ENCODE measurements around the gene GDAP2.
"Not testable (repeated sequence)": the region's sequence is repeated elsewhere in the genome, so short reads cannot be mapped to it uniquely, and the experiment has no call there.

Gene GDAP2

DNA sequence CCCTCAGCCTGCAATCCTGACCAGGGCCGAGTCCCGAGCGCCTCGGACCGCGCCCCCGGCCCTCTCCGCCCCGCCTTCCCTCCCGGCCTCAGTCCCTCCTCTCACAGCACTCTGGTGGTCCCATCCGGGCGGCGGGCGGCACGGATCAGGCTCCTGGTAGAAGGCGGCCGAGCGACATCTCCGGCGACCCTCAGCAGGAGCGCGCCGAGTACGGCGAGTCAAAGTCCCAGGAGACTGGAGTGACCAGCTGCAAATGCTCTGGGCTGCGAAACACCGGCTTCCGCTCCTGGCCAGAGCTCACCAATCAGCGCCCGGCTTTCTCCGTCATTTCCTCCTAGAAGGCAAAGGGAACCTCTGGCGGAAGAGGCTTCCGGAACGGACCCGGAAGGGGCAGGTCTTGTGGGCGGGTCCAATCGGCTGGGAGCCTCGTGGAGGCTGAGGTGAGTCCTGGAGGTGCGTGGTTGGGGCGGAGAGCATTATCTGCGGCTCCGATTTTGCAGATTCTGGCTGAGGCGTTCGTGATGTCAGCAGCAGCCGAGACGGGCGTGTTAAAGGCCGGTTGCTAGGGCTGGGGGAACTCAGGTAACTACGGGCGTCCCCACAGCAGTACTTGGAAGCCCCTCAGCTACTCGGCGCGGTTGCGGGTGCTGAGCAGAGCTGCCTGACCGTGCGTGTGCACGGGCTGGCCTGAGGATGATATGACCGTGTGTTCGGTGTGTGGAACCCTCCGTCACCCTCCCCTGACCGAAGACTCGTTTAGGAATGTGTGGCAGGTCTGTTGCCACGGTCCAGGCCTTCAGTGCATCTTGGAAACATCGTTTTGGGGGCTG lies at the start of gene GDAP2, which contains the start of gene WDR3:
TSS of gene GDAP2 (minus strand) at position 279 of the 830 bp plus-strand sequence. CDS start 9,264 bp downstream, outside the sequence.
TSS of gene WDR3 (plus strand) at position 397 of the 830 bp plus-strand sequence. CDS start 3,581 bp downstream, outside the sequence.
- peak; percentile 92 for DNase-seq (ENCODE audit: low read depth, low spot score)

DNA sequence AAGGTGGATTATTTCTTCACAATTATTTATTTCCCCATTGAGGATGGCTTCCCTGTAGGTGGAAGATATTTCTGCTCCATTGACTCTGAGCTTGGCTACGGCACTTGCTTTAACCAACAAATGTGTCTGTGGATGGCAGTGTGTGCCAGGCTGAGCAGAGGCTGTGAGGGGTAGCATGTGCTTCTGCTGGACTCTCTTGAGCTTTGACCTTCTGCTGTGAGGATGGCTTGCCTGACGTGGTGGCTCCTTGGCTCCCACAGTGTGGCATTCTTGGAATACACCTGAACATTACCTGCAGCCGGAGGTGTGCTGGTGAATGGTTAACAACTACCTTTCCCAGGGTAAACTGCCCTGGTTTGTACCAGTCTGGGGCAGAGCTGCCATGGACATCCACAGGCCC lies 47.0 kb upstream of the GDAP2 start:
- DNase-seq (ENCODE audit: low read depth, low spot score), result no peak

DNA sequence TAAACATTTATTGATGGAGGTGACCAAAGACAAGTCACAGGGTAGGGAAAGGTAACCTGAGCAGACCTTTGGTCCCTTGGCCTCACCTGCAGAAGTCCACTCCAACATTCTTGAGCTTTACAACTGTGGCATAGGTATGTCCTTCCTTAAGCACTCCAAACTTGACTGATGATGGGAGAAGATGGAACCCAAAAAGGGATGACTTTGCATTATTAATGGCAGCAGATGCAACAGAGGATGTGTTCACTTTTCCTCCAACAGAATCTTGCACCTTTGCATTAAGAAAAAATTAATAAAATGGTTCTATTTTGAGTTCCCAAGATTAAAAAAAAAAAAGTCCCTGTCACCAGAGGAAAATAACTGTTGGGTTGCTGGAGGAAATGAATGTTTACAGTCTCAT lies 42.4 kb upstream of the GDAP2 start:
- DNase-seq (ENCODE audit: low read depth, low spot score), result no peak

DNA sequence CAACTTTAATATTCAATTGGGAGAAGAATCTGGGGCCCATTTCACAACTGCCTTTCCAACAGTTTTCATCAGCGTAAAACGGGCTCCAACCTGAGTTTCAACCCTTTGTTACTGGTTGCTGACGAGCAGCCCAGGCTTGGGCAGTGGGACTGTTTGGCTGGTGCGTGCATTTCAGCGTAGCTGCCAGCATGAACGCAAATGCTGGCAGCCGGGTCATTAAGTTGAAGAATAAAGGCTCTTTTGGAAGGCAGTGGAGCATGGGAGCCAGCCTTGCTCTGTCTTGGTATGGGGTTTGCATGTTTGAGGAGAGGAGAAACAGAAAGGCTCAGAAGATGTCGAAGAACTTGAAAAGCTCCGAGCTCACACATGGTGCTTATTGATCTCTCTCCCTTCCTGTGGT lies 40.8 kb upstream of the GDAP2 start:
- no peak for DNase-seq (ENCODE audit: low read depth, low spot score)

GRCh38 chr1:117967881-117968280 lies 38.5 kb upstream of the GDAP2 start:
- no peak for DNase-seq (ENCODE audit: low read depth, low spot score)

GRCh38 chr1:117967477-117967876 lies 38.1 kb upstream of the GDAP2 start:
- DNase-seq (ENCODE audit: low read depth, low spot score), result peak; percentile 17

- no peak for DNase-seq (ENCODE audit: low read depth, low spot score)
These were observed 35.0 kb upstream of the GDAP2 start for GRCh38 chr1:117964290-117965038.

DNA sequence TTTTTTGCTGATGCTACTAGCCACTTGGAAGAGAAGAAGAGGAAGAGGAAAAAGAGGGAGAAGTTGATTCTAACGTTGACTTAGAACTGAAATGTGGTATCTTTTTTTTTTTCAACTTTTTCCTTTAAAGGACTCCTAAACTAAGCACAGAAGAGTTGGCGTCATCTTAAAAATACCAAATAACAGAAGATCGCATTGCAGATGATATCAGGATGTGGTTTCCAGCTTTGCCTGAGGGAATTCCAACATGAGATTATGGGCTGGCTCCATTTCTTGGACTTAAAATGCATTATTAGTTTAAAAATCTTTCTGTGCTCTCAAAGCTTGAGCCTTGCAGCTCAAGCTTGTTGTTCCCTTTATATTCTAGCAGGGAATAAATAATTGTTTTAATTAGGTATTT lies 29.9 kb upstream of the GDAP2 start:
- DNase-seq (ENCODE audit: low read depth, low spot score), result no peak

- no peak for DNase-seq (ENCODE audit: low read depth, low spot score)
These were observed 23.0 kb upstream of the GDAP2 start for GRCh38 chr1:117952386-117952785.

DNA sequence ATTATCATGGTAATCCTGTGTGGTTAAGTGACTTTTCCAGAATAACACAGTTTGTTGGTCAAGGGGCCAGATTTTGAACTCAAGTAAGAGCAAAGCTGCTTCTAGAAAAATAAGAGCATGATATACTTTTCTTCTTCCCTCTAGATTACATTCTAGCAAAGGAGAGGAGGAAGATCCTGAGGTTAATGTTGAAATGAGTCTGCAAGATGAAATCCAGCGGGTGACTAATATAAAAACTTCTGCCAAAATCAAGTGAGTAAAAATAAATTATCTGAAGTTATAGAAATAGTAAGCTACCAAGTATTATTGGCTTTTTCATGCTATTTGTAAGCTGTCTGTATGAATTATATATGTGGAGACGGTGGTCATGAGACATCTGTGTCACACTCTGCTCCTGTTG lies 12.9 kb upstream of the GDAP2 start:
- DNase-seq (ENCODE audit: low read depth, low spot score), result no peak

DNA sequence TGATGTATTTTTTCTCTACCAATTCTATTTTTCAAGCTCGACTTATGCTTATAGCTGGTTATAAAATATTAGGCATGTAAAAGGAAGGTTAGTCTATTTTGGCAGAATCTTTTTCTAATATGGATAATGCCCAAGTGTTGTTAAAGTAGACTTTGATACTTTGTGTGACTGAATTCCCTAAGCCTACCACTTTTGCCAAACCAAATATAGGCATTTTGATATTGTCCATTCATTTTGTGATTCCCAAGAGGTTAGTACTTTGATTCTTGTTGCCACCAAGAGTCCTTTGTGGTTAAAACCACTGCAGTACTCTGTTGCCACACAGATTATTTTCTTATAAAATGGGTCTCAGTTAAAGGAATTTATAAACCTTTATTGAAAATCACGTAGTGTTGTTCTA lies 4.3 kb upstream of the GDAP2 start:
- no peak for DNase-seq (ENCODE audit: low read depth, low spot score)

- DNase-seq (ENCODE audit: low read depth, low spot score), result no peak
These were observed 3.2 kb upstream of the GDAP2 start for GRCh38 chr1:117932576-117932975.

DNA sequence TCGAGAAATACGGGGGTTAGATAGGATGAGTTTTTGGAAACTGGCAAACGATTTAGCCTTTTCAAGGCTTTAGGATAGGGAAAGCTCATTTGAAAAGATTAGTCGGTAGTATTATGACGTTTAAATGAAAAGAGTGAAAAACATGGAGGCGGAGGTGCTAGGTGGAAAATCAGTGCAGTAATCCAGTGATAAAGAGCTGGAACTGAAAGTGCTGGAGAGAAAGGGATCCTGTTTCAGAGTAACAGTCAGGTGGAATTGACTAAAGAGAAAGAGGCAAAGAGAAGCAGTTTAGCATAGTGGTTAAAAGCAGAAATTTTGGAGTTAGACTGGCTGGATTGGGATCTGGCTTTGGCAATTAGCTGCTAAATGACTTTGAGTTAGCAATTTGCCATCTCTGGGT lies 1.1 kb upstream of the GDAP2 start:
- no peak for DNase-seq (ENCODE audit: low read depth, low spot score)

DNA sequence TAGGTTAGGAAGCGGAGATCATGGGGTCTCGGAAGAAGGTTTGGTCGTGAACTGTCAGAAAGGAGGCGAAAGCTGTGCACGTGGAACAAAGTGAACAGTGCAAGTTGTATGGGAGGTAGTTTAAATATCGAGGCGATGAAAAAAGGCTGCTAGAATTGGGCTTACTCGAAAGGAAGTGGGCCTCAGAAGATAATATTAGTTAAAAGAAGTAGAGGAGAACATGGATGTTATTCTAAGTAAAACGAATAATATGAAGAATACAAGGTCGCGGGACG lies 689 bp upstream of the GDAP2 start:
- DNase-seq (ENCODE audit: low read depth, low spot score), result no peak

DNA sequence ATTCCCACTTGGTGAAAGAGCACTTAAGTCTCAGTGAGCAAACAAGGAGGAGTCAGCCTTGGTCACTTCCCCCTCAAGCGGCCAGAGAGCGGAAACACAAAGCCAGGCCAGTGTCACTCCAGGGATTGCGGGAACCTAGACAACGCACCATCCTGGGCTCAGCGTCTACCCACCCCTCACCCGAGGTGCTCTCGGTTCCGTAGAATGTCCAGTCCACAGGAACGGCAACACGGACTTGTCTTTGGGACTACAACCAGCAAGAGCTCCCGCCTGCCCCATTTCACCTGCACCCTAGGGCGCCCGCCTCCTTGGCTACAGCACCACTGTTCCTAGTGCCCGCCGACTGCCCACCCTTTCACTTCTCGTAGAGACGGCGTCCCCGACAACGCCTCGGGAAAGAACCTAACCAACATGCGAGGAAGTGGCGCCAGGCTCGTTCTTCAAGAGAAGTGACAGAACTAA lies 509 bp downstream of the GDAP2 start:
- peak; percentile 30 for DNase-seq (ENCODE audit: low read depth, low spot score)

GRCh38 chr1:117925981-117926380 lies 3.4 kb downstream of the GDAP2 start:
- DNase-seq (ENCODE audit: low read depth, low spot score), result no peak

GRCh38 chr1:117922717-117923116 lies 6.7 kb downstream of the GDAP2 start:
- not testable (repeated sequence) for DNase-seq (ENCODE audit: low read depth, low spot score)

GRCh38 chr1:117921991-117922390 lies 7.4 kb downstream of the GDAP2 start:
- no peak for DNase-seq (ENCODE audit: low read depth, low spot score)

DNA sequence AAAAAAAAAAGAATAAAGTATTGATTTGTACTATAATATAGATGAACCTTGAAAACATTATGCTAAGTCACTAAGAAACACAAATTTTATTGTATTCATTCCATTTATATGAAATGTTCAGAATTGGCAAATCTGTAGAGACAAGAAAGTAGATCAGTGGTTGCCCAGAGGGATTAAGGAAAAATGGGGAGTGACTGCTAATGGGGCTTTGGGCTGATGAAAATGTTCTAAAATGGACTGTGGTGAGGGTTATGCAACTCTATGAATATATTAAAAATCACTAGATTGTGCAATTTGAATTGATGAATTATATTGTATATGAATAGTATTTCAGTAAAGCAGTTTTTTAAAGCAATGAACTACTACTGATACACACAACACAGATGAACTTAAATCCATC lies 10.0 kb downstream of the GDAP2 start:
- no peak for DNase-seq (ENCODE audit: low read depth, low spot score)

DNA sequence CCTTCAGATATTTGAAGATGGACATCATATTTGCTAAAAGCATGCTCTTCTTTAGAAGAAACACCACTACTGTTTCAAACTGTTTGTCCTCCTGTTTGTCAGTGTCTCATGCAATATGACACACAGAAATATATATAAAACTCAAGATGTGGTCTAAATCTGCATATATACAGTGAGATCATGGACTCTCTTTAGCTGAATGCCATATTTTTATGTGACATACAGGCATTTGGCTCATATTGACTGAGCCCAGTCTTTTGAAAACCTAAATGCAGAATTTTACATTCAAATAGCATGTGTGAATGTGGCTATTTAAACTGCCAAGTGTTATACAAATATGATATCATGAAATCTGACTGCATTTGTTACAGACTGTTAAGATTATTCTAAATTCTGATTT lies 18.4 kb downstream of the GDAP2 start:
- DNase-seq (ENCODE audit: low read depth, low spot score), result no peak

- no peak for DNase-seq (ENCODE audit: low read depth, low spot score)
These were observed 24.4 kb downstream of the GDAP2 start for GRCh38 chr1:117905019-117905418.

DNA sequence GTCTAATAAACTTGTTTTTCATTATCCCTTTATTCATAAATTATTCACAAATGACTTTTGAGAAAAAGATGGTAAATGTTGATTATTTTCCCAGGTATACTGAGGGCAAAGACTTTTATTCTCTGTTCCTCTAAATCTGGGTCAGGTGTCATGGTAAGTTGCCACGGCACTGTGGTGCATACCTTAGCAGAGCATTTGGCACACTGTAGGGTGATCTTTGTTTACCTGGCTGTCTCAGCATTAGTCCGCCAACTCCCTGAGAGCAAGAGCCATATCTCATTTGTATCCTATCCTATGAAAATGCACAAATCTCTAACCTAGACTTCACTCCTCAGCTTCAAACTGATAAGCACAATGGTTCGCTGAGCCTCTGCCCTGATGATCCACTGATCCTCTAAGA lies 24.9 kb downstream of the GDAP2 start:
- no peak for DNase-seq (ENCODE audit: low read depth, low spot score)

GRCh38 chr1:117902944-117903343 lies 26.5 kb downstream of the GDAP2 start:
- no peak for DNase-seq (ENCODE audit: low read depth, low spot score)

Measured in iPS DF 19.7 (cell line).